Gastroesophageal sphincter (tissue), 3 donors: ENCODE data around the gene ATP6V0A4.
"Not testable (repeated sequence)": the region's sequence is repeated elsewhere in the genome, so short reads cannot be mapped to it uniquely, and the experiment has no call there.

Experiments used
- CTCF ChIP-seq, 4 experiments: fragments of 200-600 bp in 2 of 4; fragments of 450-650 bp in 2 of 4; sonication (generic) in 1 of 4; IDR thresholded peaks; one replicate each; pipeline ENCODE4 v1.5.1; 2017 to 2019; ENCODE audit warnings: antibody characterized with exemption in 4 of 4, mild to moderate bottlenecking in 2 of 4, moderate library complexity in 2 of 4
- POLR2A ChIP-seq, 2 donors: fragments of 450-650 bp; IDR thresholded peaks; one replicate each; pipeline ENCODE4 v1.6.1; 2017; ENCODE audit warnings: antibody characterized with exemption in 2 of 2, mild to moderate bottlenecking in 2 of 2, moderate library complexity in 1 of 2
- POLR2AphosphoS5 ChIP-seq: sonication (generic); formaldehyde crosslinking; IDR thresholded peaks from one replicate; pipeline ENCODE4 v1.6.1; 2017; ENCODE audit warnings: antibody characterized with exemption

GRCh38 chr7:138797046-138797445, 950 bp downstream of the ATP6V0A4 start:
- not testable (repeated sequence) for TF ChIP-seq CTCF (IDR thresholded peaks at IDR 0.05); POLR2A (IDR thresholded peaks at IDR 0.05); POLR2AphosphoS5
